GM11168 (cell line): ENCODE data around the gene ZG16B.

Experiments used
- in situ Hi-C: fragments of 300-500 bp; cut with MboI; formaldehyde crosslinking; loops from one replicate; pipeline ENCODE4 v1.12.0; 2022; ENCODE audit warnings: low sequenced_read_pairs; ENCODE audit not compliant: unreplicated experiment

Gene ZG16B

DNA sequence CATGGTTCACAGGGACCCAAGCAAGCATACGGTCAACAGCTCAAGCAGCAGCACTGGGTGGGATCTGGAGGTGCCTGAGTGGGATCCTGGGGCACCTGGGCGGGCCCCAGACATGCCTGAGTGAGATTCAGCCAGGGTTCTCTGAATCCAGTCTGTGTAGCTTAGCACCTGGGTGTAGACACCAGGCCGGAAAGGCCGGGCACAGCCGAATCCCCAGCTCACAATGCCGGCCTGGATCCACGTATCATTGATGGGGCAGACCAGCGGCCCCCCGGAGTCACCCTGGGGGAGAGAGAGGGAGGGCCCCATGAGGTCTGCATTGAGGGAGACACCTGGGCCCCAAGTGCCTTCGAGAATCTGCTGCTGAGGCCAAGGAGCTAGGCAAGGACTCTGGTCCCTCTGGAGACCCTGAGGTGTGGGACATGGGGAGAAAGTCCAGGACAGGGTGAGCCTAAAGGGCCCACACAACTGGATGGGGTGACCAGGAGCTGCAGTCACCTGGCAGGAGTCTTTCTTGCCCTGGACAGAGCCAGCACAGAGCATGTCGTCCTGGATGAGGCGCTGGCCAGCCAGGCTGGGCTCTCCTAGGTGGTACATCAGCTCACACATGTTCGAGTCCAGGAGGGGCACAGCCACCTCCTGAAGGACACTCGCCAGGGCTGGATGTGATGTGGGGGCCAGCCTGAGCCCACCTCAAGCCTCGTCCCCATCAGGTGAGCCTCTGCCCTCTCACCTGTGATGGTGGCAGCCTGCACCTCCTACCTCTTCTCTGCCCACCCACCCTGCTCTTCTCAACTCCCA, 9.7 kb downstream of the ZG16B start:
- in situ Hi-C loops: no loop called here

DNA sequence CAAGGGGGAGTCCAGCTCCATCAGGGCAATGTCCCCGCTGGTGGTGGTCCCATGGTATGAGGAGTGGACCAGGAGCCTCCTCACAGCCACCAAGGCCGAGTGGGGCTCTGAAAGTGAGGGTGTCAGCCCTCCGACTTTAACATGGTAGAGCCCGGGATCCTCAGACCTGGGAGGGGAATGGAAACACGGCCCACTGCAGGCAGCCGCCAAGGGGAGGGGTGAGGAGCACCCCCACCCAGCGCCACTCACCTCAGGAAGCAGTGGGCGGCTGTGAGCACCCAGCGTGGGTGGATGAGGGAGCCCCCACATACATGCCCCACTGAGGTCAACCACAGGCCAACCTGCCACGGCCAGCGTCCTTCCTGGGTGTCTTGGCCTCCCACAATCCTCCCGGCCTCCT, 10.8 kb downstream of the ZG16B start:
- in situ Hi-C loops: no loop called here

DNA sequence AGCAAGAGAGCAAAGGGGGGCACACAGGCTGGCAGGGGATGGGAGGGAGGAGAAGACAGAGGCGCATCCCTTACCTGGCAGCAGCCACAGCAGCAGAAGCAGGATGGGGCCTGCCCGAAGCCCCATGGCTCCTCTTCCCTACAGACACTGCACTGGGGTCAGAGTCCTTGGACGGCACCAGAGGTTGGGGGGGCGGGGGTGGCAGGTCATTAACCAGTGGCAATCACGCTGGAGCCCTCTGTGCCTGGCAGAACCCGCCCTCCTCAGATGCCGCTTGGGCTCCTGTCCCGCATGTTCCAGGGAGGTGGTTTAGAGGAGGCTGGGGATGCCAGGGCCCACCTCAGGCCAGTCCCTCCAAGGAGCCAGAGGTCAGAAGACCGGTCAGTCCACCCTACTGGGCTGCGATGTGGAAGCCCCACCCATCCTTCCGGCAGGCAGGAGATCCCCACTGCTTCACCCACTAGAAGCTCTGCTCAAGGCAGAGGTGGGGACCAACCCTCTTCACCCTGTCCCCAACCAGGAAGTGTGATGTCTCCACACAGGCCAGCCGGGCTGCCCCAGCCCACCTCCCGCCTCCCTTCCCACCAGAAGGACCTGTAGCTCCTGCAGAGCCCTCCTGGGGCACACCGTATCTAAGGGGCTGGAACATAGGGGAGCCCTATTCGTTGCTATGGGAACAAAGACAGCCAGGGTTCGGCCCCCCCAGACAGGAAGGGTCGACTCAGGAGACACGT, 11.7 kb downstream of the ZG16B start:
- in situ Hi-C loops: no loop called here

DNA sequence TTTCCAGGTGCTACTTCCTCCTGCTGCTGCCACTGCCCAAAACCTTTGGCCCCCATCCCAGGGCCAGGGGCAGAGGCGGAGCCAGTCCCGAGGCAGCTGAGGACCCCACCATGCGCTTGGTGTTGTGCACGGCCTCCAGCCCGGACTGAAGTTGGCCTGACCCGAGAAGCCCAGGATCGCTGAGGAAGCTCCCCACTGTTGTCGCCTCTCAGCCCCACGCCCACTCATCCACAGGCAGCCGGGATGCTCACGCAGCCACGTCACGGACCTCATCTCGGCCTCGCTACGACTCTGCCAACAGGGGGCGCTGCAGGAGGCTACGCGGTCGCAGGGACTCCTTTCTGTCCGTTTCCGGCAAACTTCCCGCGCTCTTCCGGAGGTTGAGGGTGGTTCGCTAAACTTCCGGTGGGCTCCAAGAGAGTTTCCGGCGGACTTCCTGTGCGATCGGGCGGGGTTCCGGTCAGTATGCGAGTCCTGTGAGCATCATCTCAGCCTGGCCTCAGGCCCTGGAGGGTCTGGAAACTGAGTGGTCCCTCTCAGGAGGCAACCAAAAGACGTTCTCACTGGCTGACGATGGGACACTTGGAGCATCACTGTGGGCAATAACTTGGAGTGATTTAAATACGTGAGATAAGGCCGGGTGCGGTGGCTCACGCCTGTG, 12.4 kb downstream of the ZG16B start:
- in situ Hi-C loops: no loop called here

DNA sequence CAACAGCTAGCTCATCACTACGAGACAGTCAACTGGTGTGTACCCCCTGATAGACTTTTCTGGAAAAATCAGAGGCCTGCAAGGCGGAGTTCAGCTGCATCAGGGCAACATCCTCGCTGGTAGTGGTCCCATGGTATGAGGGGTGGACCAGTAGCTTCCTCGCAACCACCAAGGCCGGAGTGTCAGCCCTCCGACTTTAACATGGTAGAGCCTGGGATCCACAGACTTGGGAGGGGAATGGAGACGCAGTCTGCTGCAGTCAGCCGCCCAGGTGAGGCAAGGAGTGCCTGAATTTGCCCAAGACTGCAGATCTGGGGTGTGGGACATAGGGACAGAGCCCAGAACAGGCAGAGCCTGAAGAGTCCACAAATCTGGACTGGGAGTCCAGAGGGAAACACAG, 13.4 kb downstream of the ZG16B start:
- in situ Hi-C loops: no loop called here

DNA sequence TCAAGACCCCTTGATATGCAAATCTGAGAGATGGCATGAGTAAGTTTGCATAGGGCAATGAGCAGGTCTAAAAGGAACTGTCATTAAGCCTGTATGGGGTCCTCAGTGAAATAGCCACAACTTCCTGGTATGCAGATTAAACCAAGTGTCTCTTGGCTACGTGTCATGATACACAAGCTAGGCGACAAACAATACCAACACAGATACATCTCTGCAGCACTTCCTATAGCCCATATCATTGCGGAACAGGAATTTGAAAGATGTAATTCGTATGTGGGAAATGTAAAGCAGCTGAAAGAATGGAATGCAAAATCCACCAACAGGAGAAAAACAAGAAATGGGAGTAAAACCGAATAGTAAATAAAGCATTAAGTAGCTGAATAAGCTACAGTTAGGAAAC, 15.0 kb downstream of the ZG16B start:
- in situ Hi-C loops: no loop called here

DNA sequence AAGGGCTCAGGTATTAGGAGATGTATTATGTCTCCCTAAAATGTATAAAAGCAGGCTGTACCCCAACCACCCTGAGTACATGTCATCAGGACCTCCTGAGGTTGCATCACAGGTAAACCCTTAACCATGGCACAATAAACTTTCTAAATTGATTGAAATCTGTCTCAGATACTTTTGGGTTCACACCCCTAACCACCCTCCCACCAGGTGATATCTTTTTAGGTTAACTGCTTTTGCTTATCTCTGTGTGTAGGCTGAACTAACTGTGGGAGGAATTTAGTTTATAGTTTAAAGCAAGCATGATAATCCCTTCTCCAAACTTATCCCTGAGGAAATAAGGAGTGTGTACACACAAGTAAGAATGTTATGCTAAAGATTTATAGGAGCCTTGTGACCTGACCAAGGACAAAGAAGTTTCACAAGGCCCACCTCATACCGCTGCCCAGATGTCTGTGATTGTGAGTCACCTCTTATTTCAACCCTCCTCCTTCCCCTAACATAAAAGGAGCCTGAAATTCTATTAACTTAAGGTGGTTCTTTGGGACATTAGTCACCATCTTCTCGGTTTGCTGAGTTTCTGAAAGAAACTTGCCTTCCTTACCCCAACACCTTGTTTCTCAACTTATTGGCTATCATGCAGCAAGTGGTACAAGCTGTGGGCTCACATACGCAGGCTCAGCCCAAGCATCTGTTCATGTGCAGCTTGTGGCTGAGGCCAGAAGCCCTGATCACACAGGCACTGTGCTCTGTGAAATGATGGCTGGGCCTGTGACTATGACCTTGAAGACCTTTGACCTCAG, 16.6 kb downstream of the ZG16B start:
- in situ Hi-C loops: no loop called here

DNA sequence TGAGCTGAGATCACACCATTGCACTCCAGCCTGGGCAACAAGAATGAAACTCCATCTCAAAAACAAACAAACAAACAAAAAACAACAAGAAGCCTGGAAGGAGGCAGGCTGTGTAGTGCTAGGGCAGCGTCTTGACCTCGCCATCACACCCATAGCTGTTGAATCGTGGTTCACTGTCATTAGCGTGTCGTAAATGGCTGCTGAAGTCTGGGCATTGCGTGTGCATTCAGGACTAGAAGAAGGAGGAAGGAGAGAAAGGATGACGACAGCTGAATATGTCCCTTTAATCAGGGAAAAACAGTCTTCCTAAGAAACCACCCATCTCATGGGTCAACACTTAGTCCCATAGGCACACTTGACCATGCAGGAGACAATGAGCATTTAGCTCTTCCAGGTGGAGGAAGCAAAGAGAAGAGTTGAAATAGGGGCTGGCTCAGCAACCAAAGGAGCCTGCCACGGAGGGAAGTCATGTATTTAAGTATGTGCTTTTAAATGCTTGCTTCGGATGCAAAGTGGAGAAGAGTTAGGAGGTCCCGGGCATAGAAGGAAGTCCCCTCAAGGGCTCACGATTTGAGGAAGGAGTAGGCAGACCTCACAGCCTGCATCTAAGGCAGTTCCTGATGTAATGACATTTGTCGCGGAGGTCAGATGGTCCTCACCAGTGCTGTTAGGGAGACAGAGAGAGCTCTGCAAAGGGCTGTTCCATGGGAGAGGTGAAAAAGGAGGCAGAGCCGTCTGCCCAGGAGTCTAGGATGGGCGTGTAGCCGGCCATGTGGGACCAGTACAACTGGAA, 19.0 kb downstream of the ZG16B start:
- in situ Hi-C loops: no loop called here

DNA sequence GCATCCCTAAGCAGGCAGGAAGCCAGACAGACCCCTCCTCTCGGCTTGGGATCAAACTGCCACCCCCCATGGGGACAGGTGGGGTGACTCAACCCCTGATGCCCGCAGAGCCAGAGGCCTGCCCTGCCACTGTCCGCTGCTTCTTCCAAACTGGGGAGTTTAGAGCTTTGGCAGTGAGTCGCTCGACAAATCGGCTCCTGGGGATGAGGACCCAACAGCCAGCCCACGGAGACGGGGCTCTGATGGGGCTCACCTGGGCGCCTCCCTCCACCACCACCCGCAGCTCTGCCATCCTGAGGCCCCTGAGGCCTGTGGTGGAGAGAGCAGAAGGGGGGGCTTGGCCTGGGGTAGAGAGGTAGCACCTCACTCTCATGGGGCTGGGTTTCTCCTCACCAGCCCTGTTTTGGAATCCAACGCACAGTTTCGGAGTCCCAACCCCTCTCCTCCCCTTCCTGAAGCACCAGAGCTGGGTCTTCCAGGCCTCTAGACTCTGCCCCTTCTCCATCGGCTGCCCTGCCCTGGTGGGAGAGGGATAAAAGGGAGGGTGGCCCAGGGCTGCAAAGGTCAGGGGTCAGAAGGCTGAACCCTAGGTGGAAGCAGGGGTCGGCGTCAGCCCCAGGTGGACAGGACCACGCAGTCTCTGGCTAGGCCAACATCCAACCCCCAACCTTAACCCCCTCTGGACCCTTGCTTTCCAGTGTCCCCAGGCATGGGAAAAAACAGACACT, 22.1 kb downstream of the ZG16B start:
- in situ Hi-C loops: no loop called here

DNA sequence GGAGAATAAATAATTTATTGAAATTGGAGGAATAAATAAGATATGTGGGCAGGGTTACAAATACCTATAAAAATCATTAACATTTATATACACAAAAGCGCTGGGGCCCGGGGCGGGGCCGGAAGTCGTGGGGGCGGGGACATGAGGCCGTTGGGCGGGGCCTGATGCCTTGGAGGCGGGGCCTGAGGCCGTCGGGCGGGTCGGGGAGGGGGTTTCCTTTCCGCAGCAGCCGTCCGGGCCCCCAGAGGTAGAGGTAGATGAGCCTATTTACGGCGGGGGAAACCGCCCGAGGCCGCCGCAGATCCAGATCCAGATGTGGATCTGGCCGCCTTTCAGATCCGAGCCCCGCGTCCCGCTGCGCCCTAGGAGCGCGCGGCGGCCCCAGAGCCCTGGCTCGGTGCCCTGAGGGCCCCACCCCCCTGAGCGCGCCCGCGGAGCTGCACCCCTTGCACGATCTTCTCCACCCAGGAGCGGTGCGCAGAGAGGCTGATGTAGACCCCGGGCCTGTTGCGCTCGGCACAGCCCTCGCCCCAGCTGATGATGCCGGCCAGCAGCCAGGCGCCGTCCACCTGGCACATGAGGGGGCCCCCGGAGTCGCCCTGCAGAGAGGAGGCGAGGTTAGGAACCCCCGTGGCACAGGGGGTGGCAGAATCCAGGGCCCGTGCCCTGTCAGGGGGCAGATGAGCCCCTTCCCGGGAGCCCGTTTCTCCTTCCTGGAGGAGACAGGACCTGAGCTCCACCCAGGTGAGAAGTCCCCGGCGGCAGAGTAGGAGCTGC, 22.8 kb downstream of the ZG16B start:
- in situ Hi-C loops: no loop called here

DNA sequence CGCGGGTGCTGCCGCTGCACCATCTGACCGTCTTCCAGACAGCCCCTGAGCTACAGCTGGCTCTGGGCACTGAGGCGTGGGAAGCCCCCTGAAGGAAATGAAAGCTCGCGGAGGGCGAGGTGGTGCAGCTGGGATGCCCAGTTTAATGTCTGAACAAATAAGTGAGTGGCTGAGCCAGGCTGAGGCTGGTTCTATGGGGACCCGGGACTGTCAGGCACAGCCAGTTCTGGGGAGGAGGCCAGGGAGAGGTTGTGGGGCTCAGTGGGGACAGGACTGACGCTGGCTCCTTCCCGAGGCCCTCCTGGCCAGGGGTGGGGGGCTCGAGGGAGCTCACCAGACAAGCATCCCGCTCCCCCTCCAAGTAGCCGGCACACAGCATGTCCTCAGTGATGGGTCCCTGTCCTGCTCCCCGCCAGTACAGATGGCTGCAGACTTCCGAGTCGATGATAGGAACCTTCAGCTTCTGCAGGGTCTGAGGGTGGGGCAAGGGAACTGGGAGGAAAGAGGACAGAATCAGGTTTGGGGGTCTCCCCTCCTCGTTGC, 23.5 kb downstream of the ZG16B start:
- in situ Hi-C loops: no loop called here

DNA sequence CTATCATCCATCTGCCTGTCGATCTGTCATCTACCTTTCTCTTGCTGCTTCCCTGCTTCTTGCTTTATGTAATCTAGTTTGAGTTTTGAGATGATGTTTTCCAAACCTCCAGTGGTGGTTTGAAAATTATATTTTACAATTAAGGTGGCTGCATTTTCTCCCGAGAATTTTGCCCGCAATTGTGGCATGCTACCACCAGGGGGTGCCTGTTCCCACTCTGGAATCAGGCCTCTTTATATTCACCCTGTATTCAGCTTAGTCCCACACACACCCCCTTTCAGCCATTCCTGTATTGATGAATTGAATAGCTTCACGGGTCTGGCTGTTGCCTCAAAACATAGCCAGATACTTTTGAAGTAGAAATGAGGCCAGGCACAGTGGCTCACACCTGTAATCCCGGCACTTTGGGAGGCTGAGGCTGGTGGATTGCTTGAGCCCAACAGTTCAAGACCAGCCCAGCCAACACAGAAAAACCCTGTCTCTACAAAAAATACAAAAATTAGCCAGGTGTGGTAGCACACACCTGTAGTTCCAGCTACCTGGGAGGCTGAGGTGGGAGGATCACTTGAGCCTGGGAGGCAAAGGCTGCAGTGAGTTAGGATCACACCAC, 24.7 kb downstream of the ZG16B start:
- in situ Hi-C loops: no loop called here

DNA sequence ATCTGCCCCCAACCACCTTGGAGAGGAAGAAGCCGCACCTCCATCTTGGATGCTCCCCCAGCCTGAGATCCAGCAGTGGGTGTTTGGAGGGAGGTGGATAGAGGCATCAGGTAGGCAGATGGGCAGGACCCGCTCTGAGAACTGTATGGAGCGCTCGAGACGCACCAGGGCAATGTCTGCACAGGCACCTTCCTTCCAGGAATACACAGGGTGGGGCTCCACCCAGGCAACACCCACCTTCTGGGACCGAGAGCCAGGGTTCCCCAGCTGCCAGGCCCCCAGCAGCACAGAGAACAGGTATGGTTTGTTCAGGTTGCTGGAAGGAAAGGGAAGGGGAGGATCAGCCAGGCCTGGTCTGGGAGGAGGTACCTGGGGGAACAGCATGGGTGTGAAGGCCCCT, 25.4 kb downstream of the ZG16B start:
- in situ Hi-C loops: no loop called here

DNA sequence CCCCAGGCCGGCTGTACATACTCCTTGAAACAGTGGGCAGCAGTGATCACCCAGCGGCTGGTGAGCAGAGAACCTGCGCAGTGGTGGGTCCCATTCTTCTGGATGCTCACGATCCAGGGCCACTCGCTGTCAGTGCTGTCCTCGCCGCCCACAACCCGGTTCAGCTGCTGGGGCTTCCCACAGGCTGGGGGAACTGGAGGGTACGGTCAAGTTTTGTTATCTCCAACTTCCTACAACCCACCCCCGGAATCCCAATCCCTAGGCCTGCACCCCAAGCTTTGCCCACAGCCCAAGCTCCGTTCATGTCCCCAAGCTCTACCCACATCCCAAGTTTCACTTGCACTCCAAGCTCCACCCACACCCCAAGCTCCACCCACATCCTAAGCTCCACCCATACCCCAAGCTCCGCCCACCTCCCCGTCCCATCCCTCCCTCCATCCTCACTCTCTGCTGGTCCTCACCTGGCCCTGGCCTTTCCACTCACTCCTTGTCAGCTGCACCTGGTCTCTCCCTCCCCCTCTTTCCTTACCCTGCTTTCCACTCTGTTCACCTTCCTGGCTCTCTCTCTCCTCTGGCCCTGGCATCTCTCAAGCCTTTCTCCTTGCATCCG, 26.1 kb downstream of the ZG16B start:
- in situ Hi-C loops: no loop called here

DNA sequence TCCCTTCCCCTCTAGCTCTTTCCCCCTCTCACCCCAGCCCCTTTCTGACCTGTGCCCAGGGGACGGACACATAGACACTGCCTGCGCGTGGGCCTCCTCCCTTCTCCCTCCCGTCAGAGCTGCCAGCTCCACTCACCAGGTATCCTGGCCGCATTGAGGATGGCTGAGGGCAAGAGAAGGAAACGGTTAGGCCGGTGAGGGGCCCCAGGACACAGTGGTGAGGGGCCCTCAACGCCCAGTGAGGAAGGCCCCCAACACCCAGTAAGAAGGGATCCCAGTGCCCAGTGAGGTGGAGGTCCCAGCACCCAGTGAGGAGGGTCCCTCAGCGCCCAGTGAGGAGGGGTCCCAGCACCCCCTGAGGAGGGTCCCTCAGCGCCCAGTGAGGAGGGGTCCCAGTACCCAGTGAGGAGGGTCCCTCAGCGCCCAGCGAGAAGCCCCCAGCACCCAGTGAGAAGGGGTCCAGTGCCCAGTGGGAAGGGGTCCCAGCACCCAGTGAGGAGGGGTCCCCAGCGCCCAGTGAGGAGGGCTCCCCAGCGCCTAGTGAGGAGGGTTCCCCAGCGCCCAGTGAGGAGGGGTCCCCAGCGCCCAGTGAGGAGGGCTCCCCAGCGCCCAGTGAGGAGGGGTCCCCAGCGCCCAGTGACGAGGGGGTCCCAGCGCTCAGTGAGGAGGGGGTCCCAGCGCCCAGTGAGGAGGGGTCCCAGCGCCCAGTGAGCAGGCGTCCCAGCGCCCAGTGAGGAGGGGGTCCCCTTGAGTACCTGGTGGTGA, 26.8 kb downstream of the ZG16B start:
- in situ Hi-C loops: no loop called here

DNA sequence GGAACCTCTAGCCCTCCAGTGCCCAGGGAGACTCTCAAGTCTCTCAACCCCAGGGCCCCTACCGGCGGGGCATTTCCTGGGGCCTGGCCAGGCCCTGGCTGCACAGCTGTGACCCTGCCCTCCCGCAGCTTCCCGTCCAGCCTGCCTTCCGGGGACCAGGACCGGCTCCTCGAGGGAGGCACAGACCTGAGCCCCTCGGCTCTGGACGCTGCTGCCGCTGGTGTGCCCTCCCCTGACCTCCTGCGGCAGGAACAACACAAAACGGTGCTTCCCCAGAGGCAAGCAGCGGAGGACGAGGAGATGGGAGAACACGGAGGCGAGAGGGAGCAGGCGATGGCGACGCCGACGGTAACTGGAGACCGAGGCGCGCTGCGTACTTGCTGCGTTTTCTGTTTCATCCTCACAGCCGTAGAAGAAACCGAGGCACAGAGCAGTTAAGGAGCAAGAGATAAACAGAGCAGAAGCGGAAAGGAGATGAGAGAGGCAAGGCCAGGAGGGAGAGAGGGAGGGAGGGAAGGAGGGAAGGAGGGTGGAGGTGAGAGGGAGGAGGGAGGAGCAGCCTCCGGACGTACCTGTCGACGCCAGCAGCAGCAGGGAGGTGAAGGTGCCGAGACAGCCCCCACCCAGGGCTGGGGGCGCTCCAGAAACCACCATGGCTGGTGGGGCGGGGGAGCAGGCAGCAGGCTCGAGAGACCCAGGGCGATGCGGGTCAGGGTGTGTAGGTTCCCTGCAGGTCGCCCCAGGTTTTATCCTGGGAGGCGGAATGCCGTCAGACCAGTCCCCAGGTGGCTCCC, 27.5 kb downstream of the ZG16B start, which contains the start of gene PRSS22:
TSS of gene PRSS22 (minus strand) at position 720 of the 794 bp plus-strand sequence. CDS start at position 654, 66 bp downstream.
- in situ Hi-C loops: no loop called here
